ENCODE results near the gene SOX9. TPM values are rescaled to one million over a fixed set of nuclear protein-coding genes. Genes with fewer than 3 reads are reported as not detected.

SOX9 gene
- total RNA-seq, 4 donors from 2014 or later: 0.31 to 1.0 (median 0.56) TPM

GRCh38 chr17:72150632-72151460 lies 30.0 kb downstream of the SOX9 start:
- Histone ChIP-seq H3K4me1 (peaks cover 0 to 5% of the 10 kb centered on the region in 2 donors), H3K9me3 (no peaks in the 10 kb centered on the region), H3K4me3 (no peak overlapping the region), H3K27me3 (no peaks in the 10 kb centered on the region), H3K36me3 (no peaks in the 10 kb centered on the region), H3K27ac (peak overlapping the region in 1 of 4 donors; percentile 41)
- TF ChIP-seq POLR2A (IDR thresholded peaks at IDR 0.05): no peak
- TF ChIP-seq CTCF (IDR thresholded peaks at IDR 0.05 in 4 of 5, conservative IDR thresholded peaks at IDR 0.05 in 1 of 5): no peak
- ATAC-seq: no peak
- DNase-seq: no peak
- intact Hi-C loops (cut with DNase I; ENCODE audit: low total_unique reads) (no loop called here), in situ Hi-C loops (cut with MboI; ENCODE audit: low sequenced_read_pairs in 4 of 4) (loop anchor here in 1 of 4 donors (25.0 kb wide), 1 partner anchor 261 kb away; no protein-coding TSS in a partner anchor)

DNA sequence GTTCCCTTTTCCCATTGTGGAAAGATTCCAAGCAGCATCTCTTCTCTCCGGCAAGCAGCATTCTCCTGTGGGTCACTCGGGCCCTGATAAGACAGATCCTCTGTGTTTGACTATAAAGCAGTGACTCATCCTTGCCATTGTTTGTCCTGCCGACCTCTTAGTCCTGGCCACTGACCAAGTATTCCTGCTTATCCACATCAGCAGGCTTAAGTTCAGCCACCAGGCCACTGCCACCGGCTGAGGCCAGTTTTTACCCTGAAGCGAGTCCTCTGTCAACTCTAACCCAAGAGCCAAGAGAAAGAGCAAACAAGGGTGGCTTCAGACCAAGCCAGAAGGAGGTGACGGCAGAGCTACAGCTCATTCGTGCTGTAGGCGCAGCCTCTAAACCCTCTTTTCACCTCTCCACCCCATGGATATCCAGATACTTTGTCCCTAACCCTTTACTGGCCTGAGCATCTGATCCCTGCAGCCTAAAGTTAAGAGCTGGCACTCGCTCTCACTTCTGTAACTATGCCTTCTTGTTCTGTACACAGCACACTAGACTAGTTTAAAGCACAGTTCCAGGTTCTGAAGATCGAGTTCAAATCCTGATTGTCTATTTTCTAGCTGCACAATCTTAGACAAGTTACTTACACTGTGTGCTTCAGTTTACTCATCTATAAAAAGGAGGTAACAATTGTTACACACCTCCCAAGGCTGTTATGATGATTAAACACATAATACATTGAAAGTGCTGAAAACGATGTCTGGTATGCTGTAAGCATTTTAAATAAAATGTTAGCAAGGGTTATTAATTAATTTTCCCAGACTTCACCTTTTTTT lies 31.0 kb downstream of the SOX9 start:
- intact Hi-C loops (cut with DNase I; ENCODE audit: low total_unique reads): no loop called here

GRCh38 chr17:72152387-72152929 lies 31.6 kb downstream of the SOX9 start:
- no peak for DNase-seq
- no peak overlapping the region for H3K27ac ChIP-seq
- intact Hi-C loops (cut with DNase I; ENCODE audit: low total_unique reads): no loop called here

More for the DNA sequence above, 31.0 kb downstream of the SOX9 start:
- ATAC-seq: peak; percentile 56 to 58
- H3K36me3 ChIP-seq: no peaks in the 10 kb centered on the region
- DNase-seq: peak in 1 of 2 donors; percentile 22
- in situ Hi-C loops (cut with MboI; ENCODE audit: low sequenced_read_pairs in 4 of 4): loop anchor here in 1 of 4 donors (25.0 kb wide), 1 partner anchor 261 kb away; no protein-coding TSS in a partner anchor
- peaks cover 0 to 5% of the 10 kb centered on the region in 2 donors for H3K4me1 ChIP-seq
- H3K27me3 ChIP-seq: no peaks in the 10 kb centered on the region
- peak overlapping the region in 2 of 4 donors; percentile 0 to 41 for H3K27ac ChIP-seq
- H3K4me3 ChIP-seq: no peak overlapping the region
- TF ChIP-seq CTCF (IDR thresholded peaks at IDR 0.05 in 4 of 5, conservative IDR thresholded peaks at IDR 0.05 in 1 of 5): no peak
- no peak for TF ChIP-seq POLR2A (IDR thresholded peaks at IDR 0.05)
- H3K9me3 ChIP-seq: no peaks in the 10 kb centered on the region

More at GRCh38 chr17:72152387-72152929, 31.6 kb downstream of the SOX9 start:
- H3K9me3 ChIP-seq: no peaks in the 10 kb centered on the region
- H3K36me3 ChIP-seq: no peaks in the 10 kb centered on the region
- no peak for TF ChIP-seq CTCF (IDR thresholded peaks at IDR 0.05 in 4 of 5, conservative IDR thresholded peaks at IDR 0.05 in 1 of 5)
- TF ChIP-seq POLR2A (IDR thresholded peaks at IDR 0.05): no peak
- H3K4me3 ChIP-seq: no peak overlapping the region
- H3K27me3 ChIP-seq: no peaks in the 10 kb centered on the region
- peaks cover 0 to 5% of the 10 kb centered on the region in 2 donors for H3K4me1 ChIP-seq
- ATAC-seq: peak in 1 of 2 donors; percentile 32
- in situ Hi-C loops (cut with MboI; ENCODE audit: low sequenced_read_pairs in 4 of 4): loop anchor here in 1 of 4 donors (25.0 kb wide), 1 partner anchor 260 kb away; no protein-coding TSS in a partner anchor
